Measurements from ENCODE around the gene VTA1.

GRCh38 chr6:142172758-142173157 lies 25.7 kb downstream of the VTA1 start:
- TF ChIP-seq CTCF (IDR thresholded peaks at IDR 0.05; ENCODE audit: insufficient read depth, low read depth, low read length) (no peak), EZH2 (IDR thresholded peaks at IDR 0.05; ENCODE audit: insufficient read depth, low read length) (no peak)
